DND-41 (cell line): ENCODE data around the gene LINGO3.

ENCODE experiments used
- ATAC-seq: fragments of 200-7000 bp; cut with Tn5 transposase; 3 replicates; pipeline ENCODE4 v1.9.1; 2021; ENCODE audit warnings: low read depth; ENCODE audit not compliant: insufficient read depth
- DNase-seq: peaks from one replicate; pipeline ENCODE4 v3.0.0-alpha.2; 2020
- H2AFZ ChIP-seq: 2 replicates; pipeline ENCODE4 v1.6.0; 2012; ENCODE audit warnings: low read depth, low read length
- H3K27ac ChIP-seq: 2 replicates; pipeline ENCODE4 v1.5.1; 2012; ENCODE audit warnings: low read length, inconsistent platforms
- H3K27me3 ChIP-seq: fragments of 200-600 bp; sonication (generic); 2 replicates; pipeline ENCODE4 v1.6.0; 2012; ENCODE audit warnings: low read length, mild to moderate bottlenecking, inconsistent platforms; ENCODE audit not compliant: insufficient read depth, poor library complexity
- H3K36me3 ChIP-seq: 2 replicates; pipeline ENCODE4 v1.5.1; 2012; ENCODE audit warnings: low read length, inconsistent platforms; ENCODE audit not compliant: insufficient read depth
- H3K4me1 ChIP-seq: 2 replicates; pipeline ENCODE4 v1.5.1; 2012; ENCODE audit warnings: mild to moderate bottlenecking, low read length; ENCODE audit not compliant: insufficient read depth
- H3K4me2 ChIP-seq: 2 replicates; pipeline ENCODE4 v1.6.0; 2012; ENCODE audit warnings: mild to moderate bottlenecking, moderate library complexity, low read length, inconsistent platforms; ENCODE audit not compliant: insufficient read depth
- H3K4me3 ChIP-seq, 2 experiments: fragments of 200-600 bp in 1 of 2; shearing (Covaris generic) in 1 of 2; 2 replicates each; pipeline ENCODE4 v1.5.1; 2012 to 2016; ENCODE audit warnings: inconsistent platforms in 2 of 2, low read length in 2 of 2, mild to moderate bottlenecking in 2 of 2, low read depth in 1 of 2, moderate library complexity in 1 of 2
- H3K79me2 ChIP-seq: 2 replicates; pipeline ENCODE4 v1.6.0; 2012; ENCODE audit warnings: low read length, inconsistent platforms; ENCODE audit not compliant: insufficient read depth
- H3K9ac ChIP-seq: 2 replicates; pipeline ENCODE4 v1.6.0; 2012; ENCODE audit warnings: low read depth, mild to moderate bottlenecking, inconsistent platforms, low read length, moderate library complexity
- H3K9me3 ChIP-seq: 2 replicates; pipeline ENCODE4 v1.5.1; 2012; ENCODE audit warnings: low read length, moderate library complexity, mild to moderate bottlenecking, inconsistent platforms; ENCODE audit not compliant: insufficient read depth, severe bottlenecking
- H4K20me1 ChIP-seq: 2 replicates; pipeline ENCODE4 v1.6.0; 2012; ENCODE audit warnings: low read length; ENCODE audit not compliant: insufficient read depth
- EZH2 ChIP-seq: IDR thresholded peaks from 3 replicates; pipeline ENCODE4 v1.6.1; 2012; ENCODE audit warnings: borderline replicate concordance, low read depth, mild to moderate bottlenecking, moderate library complexity, low read length, inconsistent platforms; ENCODE audit not compliant: severe bottlenecking
- TF ChIP-seq, protein P1 (sequence below): IDR thresholded peaks from 2 replicates; pipeline ENCODE4 v1.5.1; 2012; ENCODE audit warnings: borderline replicate concordance, low read length, moderate library complexity, mild to moderate bottlenecking; ENCODE audit not compliant: poor library complexity, severe bottlenecking; ENCODE audit errors: extremely low read depth

Gene LINGO3

GRCh38 chr19:2317300-2317699 is 9.3 kb upstream of the LINGO3 start:
- no peak overlapping the region for H3K4me3 ChIP-seq
- H3K4me1 ChIP-seq, result no peaks in the 10 kb centered on the region
- no peak for DNase-seq
- no peak overlapping the region for H3K4me2 ChIP-seq
- H3K9me3 ChIP-seq, result no peaks in the 10 kb centered on the region
- no peak overlapping the region for H3K27ac ChIP-seq
- no peak for ATAC-seq
- peaks cover 9% of the 10 kb centered on the region; the same call in 1 of the 2 replicates for H4K20me1 ChIP-seq
- no peaks in the 10 kb centered on the region for H3K27me3 ChIP-seq
- no peak overlapping the region for H2AFZ ChIP-seq
- H3K79me2 ChIP-seq, result no peaks in the 10 kb centered on the region
- TF ChIP-seq EZH2, result no peak
- TF ChIP-seq, protein P1, sequence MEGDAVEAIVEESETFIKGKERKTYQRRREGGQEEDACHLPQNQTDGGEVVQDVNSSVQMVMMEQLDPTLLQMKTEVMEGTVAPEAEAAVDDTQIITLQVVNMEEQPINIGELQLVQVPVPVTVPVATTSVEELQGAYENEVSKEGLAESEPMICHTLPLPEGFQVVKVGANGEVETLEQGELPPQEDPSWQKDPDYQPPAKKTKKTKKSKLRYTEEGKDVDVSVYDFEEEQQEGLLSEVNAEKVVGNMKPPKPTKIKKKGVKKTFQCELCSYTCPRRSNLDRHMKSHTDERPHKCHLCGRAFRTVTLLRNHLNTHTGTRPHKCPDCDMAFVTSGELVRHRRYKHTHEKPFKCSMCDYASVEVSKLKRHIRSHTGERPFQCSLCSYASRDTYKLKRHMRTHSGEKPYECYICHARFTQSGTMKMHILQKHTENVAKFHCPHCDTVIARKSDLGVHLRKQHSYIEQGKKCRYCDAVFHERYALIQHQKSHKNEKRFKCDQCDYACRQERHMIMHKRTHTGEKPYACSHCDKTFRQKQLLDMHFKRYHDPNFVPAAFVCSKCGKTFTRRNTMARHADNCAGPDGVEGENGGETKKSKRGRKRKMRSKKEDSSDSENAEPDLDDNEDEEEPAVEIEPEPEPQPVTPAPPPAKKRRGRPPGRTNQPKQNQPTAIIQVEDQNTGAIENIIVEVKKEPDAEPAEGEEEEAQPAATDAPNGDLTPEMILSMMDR, result no peak
- H3K9ac ChIP-seq, result no peak overlapping the region
- no peaks in the 10 kb centered on the region; the same call in 1 of the 2 replicates for H3K36me3 ChIP-seq

GRCh38 chr19:2315818-2316353 is 7.9 kb upstream of the LINGO3 start:
- H3K79me2 ChIP-seq, result no peaks in the 10 kb centered on the region
- ATAC-seq, result no peak
- no peak overlapping the region for H3K4me2 ChIP-seq
- no peak overlapping the region for H3K27ac ChIP-seq
- H3K9ac ChIP-seq, result no peak overlapping the region
- no peaks in the 10 kb centered on the region for H3K27me3 ChIP-seq
- H3K4me1 ChIP-seq, result no peaks in the 10 kb centered on the region
- H3K36me3 ChIP-seq, result no peaks in the 10 kb centered on the region
- no peak for TF ChIP-seq EZH2
- TF ChIP-seq, protein P1, result peak; percentile 35
- peaks cover 4% of the 10 kb centered on the region; the same call in 1 of the 2 replicates for H4K20me1 ChIP-seq
- no peak overlapping the region for H3K4me3 ChIP-seq
- H3K9me3 ChIP-seq, result no peaks in the 10 kb centered on the region
- no peak overlapping the region for H2AFZ ChIP-seq
- DNase-seq, result no peak

DNA sequence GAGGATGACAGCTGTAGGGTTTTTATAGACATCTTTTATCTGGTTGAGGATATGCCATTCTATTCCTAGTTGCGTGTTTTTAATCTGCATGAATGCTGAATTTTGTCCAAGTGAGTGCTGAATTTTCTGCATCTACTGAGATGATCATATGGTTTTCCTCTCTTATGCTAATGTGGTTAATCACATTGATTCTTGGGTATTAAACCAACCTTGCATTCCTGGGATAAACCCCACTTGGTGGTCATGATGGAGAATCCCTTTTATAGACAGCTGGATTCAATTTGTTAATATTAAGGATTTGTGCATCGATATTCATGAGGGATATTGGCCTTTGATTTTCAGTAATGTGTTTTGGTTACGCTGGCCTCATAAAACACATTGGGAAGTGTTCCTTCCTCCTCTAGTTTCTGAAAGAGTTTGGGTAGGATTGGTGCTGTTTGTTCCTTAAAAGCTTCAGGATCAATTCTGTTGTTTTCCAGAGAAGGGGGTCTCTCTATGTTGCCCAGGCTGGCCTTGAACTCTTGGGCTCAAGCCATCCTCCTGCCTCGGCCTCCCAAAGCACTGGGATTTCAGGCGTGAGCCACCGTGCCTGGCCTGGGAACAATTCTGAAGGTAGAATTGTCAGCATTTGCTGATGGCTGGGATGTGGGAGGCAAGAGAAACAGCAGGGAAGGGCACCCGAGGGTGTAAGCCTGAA is 7.3 kb upstream of the LINGO3 start:
- ATAC-seq, result no peak
- no peak overlapping the region for H3K9ac ChIP-seq
- no peak overlapping the region for H2AFZ ChIP-seq
- H3K27ac ChIP-seq, result no peak overlapping the region
- no peaks in the 10 kb centered on the region for H3K27me3 ChIP-seq
- H3K9me3 ChIP-seq, result no peaks in the 10 kb centered on the region
- H3K4me2 ChIP-seq, result no peak overlapping the region
- H3K4me3 ChIP-seq, result no peak overlapping the region
- DNase-seq, result no peak
- H3K4me1 ChIP-seq, result no peaks in the 10 kb centered on the region
- no peak for TF ChIP-seq EZH2
- TF ChIP-seq, protein P1, result no peak
- H4K20me1 ChIP-seq, result 0 out of 2 replicates have a peak, but pooled peaks cover 2% of the 10 kb centered on the region
- no peaks in the 10 kb centered on the region for H3K36me3 ChIP-seq
- no peaks in the 10 kb centered on the region for H3K79me2 ChIP-seq
